ENCODE results near the gene TMEM115.
A peak's percentile ranks its signal among the peaks of the same experiment; 100 is the strongest.

DNA sequence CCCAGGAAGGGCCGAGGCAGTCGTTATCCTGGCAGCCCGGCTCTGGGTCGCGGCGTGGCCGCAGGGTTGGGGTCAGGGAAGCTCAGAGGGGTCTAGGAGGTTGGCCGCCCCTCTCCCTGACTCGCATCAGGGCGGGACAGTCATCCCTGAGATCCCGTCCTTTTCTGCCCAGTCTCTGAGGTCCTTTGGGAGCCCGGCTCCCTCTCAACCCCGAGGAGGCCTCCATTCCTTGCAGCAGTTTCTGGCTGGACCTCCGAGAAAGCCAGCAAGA is 37.3 kb downstream of the TMEM115 start:
- TF ChIP-seq, protein P1, sequence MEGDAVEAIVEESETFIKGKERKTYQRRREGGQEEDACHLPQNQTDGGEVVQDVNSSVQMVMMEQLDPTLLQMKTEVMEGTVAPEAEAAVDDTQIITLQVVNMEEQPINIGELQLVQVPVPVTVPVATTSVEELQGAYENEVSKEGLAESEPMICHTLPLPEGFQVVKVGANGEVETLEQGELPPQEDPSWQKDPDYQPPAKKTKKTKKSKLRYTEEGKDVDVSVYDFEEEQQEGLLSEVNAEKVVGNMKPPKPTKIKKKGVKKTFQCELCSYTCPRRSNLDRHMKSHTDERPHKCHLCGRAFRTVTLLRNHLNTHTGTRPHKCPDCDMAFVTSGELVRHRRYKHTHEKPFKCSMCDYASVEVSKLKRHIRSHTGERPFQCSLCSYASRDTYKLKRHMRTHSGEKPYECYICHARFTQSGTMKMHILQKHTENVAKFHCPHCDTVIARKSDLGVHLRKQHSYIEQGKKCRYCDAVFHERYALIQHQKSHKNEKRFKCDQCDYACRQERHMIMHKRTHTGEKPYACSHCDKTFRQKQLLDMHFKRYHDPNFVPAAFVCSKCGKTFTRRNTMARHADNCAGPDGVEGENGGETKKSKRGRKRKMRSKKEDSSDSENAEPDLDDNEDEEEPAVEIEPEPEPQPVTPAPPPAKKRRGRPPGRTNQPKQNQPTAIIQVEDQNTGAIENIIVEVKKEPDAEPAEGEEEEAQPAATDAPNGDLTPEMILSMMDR (conservative IDR thresholded peaks at IDR 0.05; ENCODE audit: low read depth in 2 of 2) = no peak
- no peak for TF ChIP-seq EZH2phosphoT487 (IDR thresholded peaks at IDR 0.05; ENCODE audit: unreplicated experiment)
- TF ChIP-seq CREB1 (CRISPR knock-in tag; IDR thresholded peaks at IDR 0.05; ENCODE audit: low read depth) = no peak
- TF ChIP-seq EZH2 (IDR thresholded peaks at IDR 0.05; ENCODE audit: low read depth, unreplicated experiment) = no peak
- TF ChIP-seq, protein P2, sequence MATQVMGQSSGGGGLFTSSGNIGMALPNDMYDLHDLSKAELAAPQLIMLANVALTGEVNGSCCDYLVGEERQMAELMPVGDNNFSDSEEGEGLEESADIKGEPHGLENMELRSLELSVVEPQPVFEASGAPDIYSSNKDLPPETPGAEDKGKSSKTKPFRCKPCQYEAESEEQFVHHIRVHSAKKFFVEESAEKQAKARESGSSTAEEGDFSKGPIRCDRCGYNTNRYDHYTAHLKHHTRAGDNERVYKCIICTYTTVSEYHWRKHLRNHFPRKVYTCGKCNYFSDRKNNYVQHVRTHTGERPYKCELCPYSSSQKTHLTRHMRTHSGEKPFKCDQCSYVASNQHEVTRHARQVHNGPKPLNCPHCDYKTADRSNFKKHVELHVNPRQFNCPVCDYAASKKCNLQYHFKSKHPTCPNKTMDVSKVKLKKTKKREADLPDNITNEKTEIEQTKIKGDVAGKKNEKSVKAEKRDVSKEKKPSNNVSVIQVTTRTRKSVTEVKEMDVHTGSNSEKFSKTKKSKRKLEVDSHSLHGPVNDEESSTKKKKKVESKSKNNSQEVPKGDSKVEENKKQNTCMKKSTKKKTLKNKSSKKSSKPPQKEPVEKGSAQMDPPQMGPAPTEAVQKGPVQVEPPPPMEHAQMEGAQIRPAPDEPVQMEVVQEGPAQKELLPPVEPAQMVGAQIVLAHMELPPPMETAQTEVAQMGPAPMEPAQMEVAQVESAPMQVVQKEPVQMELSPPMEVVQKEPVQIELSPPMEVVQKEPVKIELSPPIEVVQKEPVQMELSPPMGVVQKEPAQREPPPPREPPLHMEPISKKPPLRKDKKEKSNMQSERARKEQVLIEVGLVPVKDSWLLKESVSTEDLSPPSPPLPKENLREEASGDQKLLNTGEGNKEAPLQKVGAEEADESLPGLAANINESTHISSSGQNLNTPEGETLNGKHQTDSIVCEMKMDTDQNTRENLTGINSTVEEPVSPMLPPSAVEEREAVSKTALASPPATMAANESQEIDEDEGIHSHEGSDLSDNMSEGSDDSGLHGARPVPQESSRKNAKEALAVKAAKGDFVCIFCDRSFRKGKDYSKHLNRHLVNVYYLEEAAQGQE (IDR thresholded peaks at IDR 0.05; ENCODE audit: unreplicated experiment) = no peak
- TF ChIP-seq POLR2AphosphoS5 (IDR thresholded peaks at IDR 0.05; ENCODE audit: low read depth) = peak; percentile 57
- no peak for TF ChIP-seq NANOG (IDR thresholded peaks at IDR 0.05; ENCODE audit: borderline replicate concordance)
- TF ChIP-seq ZNF114 (CRISPR knock-in tag; IDR thresholded peaks at IDR 0.05) = no peak
- TF ChIP-seq JUNB (IDR thresholded peaks at IDR 0.05; ENCODE audit: unreplicated experiment) = no peak
- TF ChIP-seq, protein P3, sequence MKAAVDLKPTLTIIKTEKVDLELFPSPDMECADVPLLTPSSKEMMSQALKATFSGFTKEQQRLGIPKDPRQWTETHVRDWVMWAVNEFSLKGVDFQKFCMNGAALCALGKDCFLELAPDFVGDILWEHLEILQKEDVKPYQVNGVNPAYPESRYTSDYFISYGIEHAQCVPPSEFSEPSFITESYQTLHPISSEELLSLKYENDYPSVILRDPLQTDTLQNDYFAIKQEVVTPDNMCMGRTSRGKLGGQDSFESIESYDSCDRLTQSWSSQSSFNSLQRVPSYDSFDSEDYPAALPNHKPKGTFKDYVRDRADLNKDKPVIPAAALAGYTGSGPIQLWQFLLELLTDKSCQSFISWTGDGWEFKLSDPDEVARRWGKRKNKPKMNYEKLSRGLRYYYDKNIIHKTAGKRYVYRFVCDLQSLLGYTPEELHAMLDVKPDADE (IDR thresholded peaks at IDR 0.05) = no peak; the same call in 1 of the 2 replicates
- TF ChIP-seq ZNF331 (CRISPR knock-in tag; IDR thresholded peaks at IDR 0.05; ENCODE audit: low read depth) = no peak

Measured in GM23338 (cell line).